HepG2 (cell line): ENCODE results near the gene ADSS2. TPM values are rescaled to one million over a fixed set of nuclear protein-coding genes. Genes with fewer than 3 reads are reported as not detected.

Experiments
- AGO2 ChIP-seq: fragments of 200-400 bp; formaldehyde crosslinking; optimal IDR thresholded peaks from 2 replicates; pipeline ENCODE3; 2017; ENCODE audit warnings: mild to moderate bottlenecking, low read depth, low read length, moderate library complexity
- ERF ChIP-seq: IDR thresholded peaks from 2 replicates; pipeline ENCODE4 v1.6.1; 2018; ENCODE audit warnings: missing biosample characterization, missing genetic modification reagents
- HDAC1 ChIP-seq: sonication (generic); formaldehyde crosslinking; IDR thresholded peaks from 2 replicates; pipeline ENCODE4 v1.5.1; 2020; ENCODE audit warnings: mild to moderate bottlenecking, missing genetic modification reagents
- HES4 ChIP-seq: sonication (generic); formaldehyde crosslinking; IDR thresholded peaks from 2 replicates; pipeline ENCODE4 v1.9.0; 2021; ENCODE audit warnings: mild to moderate bottlenecking, missing genetic modification reagents, borderline replicate concordance
- IRF1 ChIP-seq: sonication (generic); formaldehyde crosslinking; IDR thresholded peaks from 2 replicates; pipeline ENCODE4 v1.4.0; 2020; ENCODE audit warnings: low read depth, mild to moderate bottlenecking, missing genetic modification reagents
- MXD4 ChIP-seq: IDR thresholded peaks from 2 replicates; pipeline ENCODE4 v1.6.1; 2016; ENCODE audit warnings: mild to moderate bottlenecking, missing biosample characterization, missing genetic modification reagents
- RBAK ChIP-seq: sonication (generic); formaldehyde crosslinking; IDR thresholded peaks from 2 replicates; pipeline ENCODE4 v1.5.1; 2020; ENCODE audit warnings: mild to moderate bottlenecking, missing genetic modification reagents
- SMAD3 ChIP-seq: sonication (generic); formaldehyde crosslinking; IDR thresholded peaks from 2 replicates; pipeline ENCODE4 v1.4.0; 2020; ENCODE audit warnings: missing genetic modification reagents
- TAF1 ChIP-seq: sonication (generic); formaldehyde crosslinking; IDR thresholded peaks from 2 replicates; pipeline ENCODE4 v1.4.0; 2020; ENCODE audit warnings: missing genetic modification reagents
- UBTF ChIP-seq: sonication (generic); formaldehyde crosslinking; IDR thresholded peaks from 2 replicates; pipeline ENCODE4 v1.4.0; 2020; ENCODE audit warnings: mild to moderate bottlenecking, missing genetic modification reagents
- YY1 ChIP-seq: IDR thresholded peaks from 2 replicates; pipeline ENCODE4 v1.6.1; 2011; ENCODE audit warnings: low read length, low read depth, moderate library complexity, mild to moderate bottlenecking; ENCODE audit not compliant: insufficient read depth, insufficient replicate concordance
- ZMYM3 ChIP-seq: sonication (generic); formaldehyde crosslinking; IDR thresholded peaks from 2 replicates; pipeline ENCODE4 v1.5.1; 2020; ENCODE audit warnings: mild to moderate bottlenecking, missing genetic modification reagents
- ZNF281 ChIP-seq: sonication (generic); formaldehyde crosslinking; IDR thresholded peaks from 2 replicates; pipeline ENCODE4 v1.4.0; 2020; ENCODE audit warnings: missing genetic modification reagents, borderline replicate concordance
- ZNF335 ChIP-seq: sonication (generic); formaldehyde crosslinking; IDR thresholded peaks from 2 replicates; pipeline ENCODE4 v1.4.0; 2020; ENCODE audit warnings: missing genetic modification reagents
- ZNF451 ChIP-seq: sonication (generic); formaldehyde crosslinking; IDR thresholded peaks from 2 replicates; pipeline ENCODE4 v1.5.0; 2020; ENCODE audit warnings: mild to moderate bottlenecking, missing genetic modification reagents
- ZNF607 ChIP-seq: sonication (generic); formaldehyde crosslinking; IDR thresholded peaks from 2 replicates; pipeline ENCODE4 v1.5.1; 2020; ENCODE audit warnings: missing genetic modification reagents, mild to moderate bottlenecking, borderline replicate concordance
- ZNF703 ChIP-seq: sonication (generic); formaldehyde crosslinking; IDR thresholded peaks from 2 replicates; pipeline ENCODE4 v1.5.1; 2020; ENCODE audit warnings: missing genetic modification reagents, mild to moderate bottlenecking, moderate library complexity, borderline replicate concordance
- ZNF746 ChIP-seq: sonication (generic); formaldehyde crosslinking; IDR thresholded peaks from 2 replicates; pipeline ENCODE4 v1.8.0; 2022; ENCODE audit warnings: mild to moderate bottlenecking, missing genetic modification reagents
- ZNF772 ChIP-seq: sonication (generic); formaldehyde crosslinking; IDR thresholded peaks from 2 replicates; pipeline ENCODE4 v1.5.0; 2020; ENCODE audit warnings: mild to moderate bottlenecking, missing genetic modification reagents
- ZNF891 ChIP-seq: sonication (generic); formaldehyde crosslinking; IDR thresholded peaks from 2 replicates; pipeline ENCODE4 v1.5.0; 2020; ENCODE audit warnings: mild to moderate bottlenecking, missing genetic modification reagents
- ZSCAN31 ChIP-seq: sonication (generic); formaldehyde crosslinking; IDR thresholded peaks from 2 replicates; pipeline ENCODE4 v1.5.0; 2020; ENCODE audit warnings: low read depth, mild to moderate bottlenecking, missing genetic modification reagents
- polyA plus RNA-seq, 8 experiments: library from polyadenylated mRNA; depleted of rRNA in 3 of 8; stranded (reverse) in 7 of 8; unstranded in 1 of 8; fragments of >200 nt; fragmentation: Illumina TruSeq in 4 of 8; extraction: Trizol in 4 of 8; gene quantifications; 2 replicates each; pipeline versions ENCODE4 v1.2.1 to v1.2.3, GENCODE V29; 2011 to 2016; ENCODE audit warnings: low read depth in 4 of 8, missing spikeins in 1 of 8, mixed read lengths in 1 of 8; ENCODE audit not compliant: insufficient read depth in 1 of 8
- total RNA-seq, 5 experiments: library from RNA; depleted of rRNA; stranded (reverse); fragments of >200 nt; fragmentation: Illumina TruSeq; extraction: Trizol; gene quantifications; 2 replicates each; pipeline ENCODE4 v1.2.3, GENCODE V29; 2016; ENCODE audit warnings: low read depth in 1 of 5
- TF ChIP-seq, protein P1 (sequence below): sonication (generic); formaldehyde crosslinking; IDR thresholded peaks from 2 replicates; pipeline ENCODE4 v1.8.0; 2022; ENCODE audit warnings: low read depth, missing genetic modification reagents
- TF ChIP-seq, protein P2 (sequence below): sonication (generic); formaldehyde crosslinking; IDR thresholded peaks from 2 replicates; pipeline ENCODE4 v1.5.1; 2020; ENCODE audit warnings: missing genetic modification reagents, mild to moderate bottlenecking, borderline replicate concordance

The ADSS2 gene
- total and polyA plus RNA-seq, 2 of the 13 experiments (the other 11 are each of a cell fraction or from before 2014, with no cell fraction given) = 15.1 to 43.4 TPM

DNA sequence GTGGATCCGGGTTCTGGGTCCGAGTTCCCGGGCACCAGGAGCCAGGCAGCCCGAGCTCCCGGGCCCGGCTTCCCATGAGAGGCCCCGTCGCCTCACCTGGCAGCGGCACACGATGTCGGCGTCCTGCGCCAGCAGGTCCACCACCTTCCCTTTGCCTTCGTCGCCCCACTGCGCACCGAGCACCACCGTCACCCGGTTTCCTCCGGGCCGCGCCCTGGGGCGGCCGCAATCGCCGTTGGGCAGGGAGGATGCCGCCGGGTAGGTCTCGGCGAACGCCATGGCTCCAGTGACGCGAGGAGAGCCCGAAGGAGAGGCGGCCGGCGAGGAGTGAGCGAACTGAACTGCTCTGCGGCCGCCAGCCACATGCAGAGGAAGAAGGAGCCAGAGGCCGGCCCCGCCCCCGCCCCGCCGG is at the start of gene ADSS2 (continued):
- peak; percentile 74; the same call in 1 of the 2 replicates for TF ChIP-seq ZNF772
- no peak for TF ChIP-seq RBAK (CRISPR knock-in tag)
- peak; percentile 30; the same call in 1 of the 2 replicates for TF ChIP-seq ZNF746
- TF ChIP-seq, protein P1, sequence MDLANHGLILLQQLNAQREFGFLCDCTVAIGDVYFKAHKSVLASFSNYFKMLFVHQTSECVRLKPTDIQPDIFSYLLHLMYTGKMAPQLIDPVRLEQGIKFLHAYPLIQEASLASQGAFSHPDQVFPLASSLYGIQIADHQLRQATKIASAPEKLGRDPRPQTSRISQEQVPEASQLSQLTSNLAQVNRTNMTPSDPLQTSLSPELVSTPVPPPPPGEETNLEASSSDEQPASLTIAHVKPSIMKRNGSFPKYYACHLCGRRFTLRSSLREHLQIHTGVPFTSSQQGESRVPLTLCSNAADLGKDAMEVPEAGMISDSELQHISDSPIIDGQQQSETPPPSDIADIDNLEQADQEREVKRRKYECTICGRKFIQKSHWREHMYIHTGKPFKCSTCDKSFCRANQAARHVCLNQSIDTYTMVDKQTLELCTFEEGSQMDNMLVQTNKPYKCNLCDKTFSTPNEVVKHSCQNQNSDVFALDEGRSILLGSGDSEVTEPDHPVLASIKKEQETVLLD (CRISPR knock-in tag) = no peak; the same call in 1 of the 2 replicates
- TF ChIP-seq YY1 = peak; percentile 11
- 0 out of 2 replicates have a peak, but pooled peaks have one; percentile 31 for TF ChIP-seq ZMYM3 (CRISPR knock-in tag)
- peak; percentile 90 for TF ChIP-seq ZSCAN31 (CRISPR knock-in tag)
- no peak for TF ChIP-seq IRF1
- peak; percentile 93 for TF ChIP-seq TAF1 (CRISPR knock-in tag)
- no peak for TF ChIP-seq ZNF281 (CRISPR knock-in tag)
- peak; percentile 66 for TF ChIP-seq ZNF607 (CRISPR knock-in tag)
- TF ChIP-seq ZNF891 (CRISPR knock-in tag) = peak; percentile 86; the same call in 1 of the 2 replicates
- TF ChIP-seq AGO2 = peak; percentile 88
- TF ChIP-seq HDAC1 (CRISPR knock-in tag) = peak; percentile 49; the same call in 1 of the 2 replicates
- peak; percentile 80; the same call in 1 of the 2 replicates for TF ChIP-seq ZNF703 (CRISPR knock-in tag)
- peak; percentile 59 for TF ChIP-seq MXD4 (CRISPR knock-in tag)
- peak; percentile 63; the same call in 1 of the 2 replicates for TF ChIP-seq ZNF335
- peak; percentile 17; the same call in 1 of the 2 replicates for TF ChIP-seq ZNF451 (CRISPR knock-in tag)
- TF ChIP-seq HES4 (CRISPR knock-in tag) = peak; percentile 59; the same call in 1 of the 2 replicates
- TF ChIP-seq ERF (CRISPR knock-in tag) = no peak
- peak; percentile 47 for TF ChIP-seq SMAD3 (CRISPR knock-in tag)
- TF ChIP-seq, protein P2, sequence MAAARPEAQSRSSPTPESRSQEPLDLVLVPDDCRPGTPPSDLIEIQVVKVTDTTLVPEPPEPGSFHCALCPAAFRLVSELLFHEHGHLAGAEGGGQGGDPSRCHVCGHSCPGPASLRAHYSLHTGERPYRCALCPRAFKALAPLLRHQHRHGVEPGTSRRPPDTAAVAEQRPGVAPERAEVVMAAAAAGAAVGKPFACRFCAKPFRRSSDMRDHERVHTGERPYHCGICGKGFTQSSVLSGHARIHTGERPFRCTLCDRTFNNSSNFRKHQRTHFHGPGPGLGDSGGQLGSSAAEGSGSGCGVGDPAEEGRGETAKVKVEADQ (CRISPR knock-in tag) = no peak
- peak; percentile 82 for TF ChIP-seq UBTF (CRISPR knock-in tag)
